Mammary epithelial cell (primary cell): Measurements from ENCODE around the gene ADGRD1.
A peak's percentile ranks its signal among the peaks of the same experiment; 100 is the strongest.

Source experiments
- CTCF ChIP-seq, 2 donors: IDR thresholded peaks in 1 of 2; conservative IDR thresholded peaks in 1 of 2; 2 replicates each; pipeline ENCODE4 v1.5.1; 2011 to 2012; ENCODE audit warnings: inconsistent platforms in 2 of 2, low read length in 2 of 2, mild to moderate bottlenecking in 2 of 2, control low read depth in 1 of 2, low read depth in 1 of 2; ENCODE audit not compliant: insufficient read depth in 1 of 2; ENCODE audit errors: extremely low read depth in 1 of 2
- EZH2 ChIP-seq: IDR thresholded peaks from 2 replicates; pipeline ENCODE4 v1.6.1; 2012; ENCODE audit warnings: low read length, inconsistent platforms, borderline replicate concordance

GRCh38 chr12:130916241-130916911, 37.3 kb upstream of the ADGRD1 start:
- peak; percentile 59 to 87 for TF ChIP-seq CTCF (conservative IDR thresholded peaks at IDR 0.05 in 1 of 2, IDR thresholded peaks at IDR 0.05 in 1 of 2; ENCODE audit: extremely low read depth in 1 of 2, insufficient read depth in 1 of 2, low read depth in 1 of 2, low read length in 2 of 2)
- no peak for TF ChIP-seq EZH2
